Measurements from ENCODE around the gene MYL5. TPM values are rescaled to one million over a fixed set of nuclear protein-coding genes. Genes with fewer than 3 reads are reported as not detected.
A peak's percentile ranks its signal among the peaks of the same experiment; 100 is the strongest.

Gene MYL5
- polyA plus RNA-seq, 1 experiment = 24.4 TPM

- Histone ChIP-seq H3K4me3 (ENCODE audit: low read depth, low read length) (peak overlapping the region; percentile 50), H3K36me3 (ENCODE audit: control insufficient read depth, insufficient read depth, low read length) (no peaks in the 10 kb centered on the region; the same call in 1 of the 2 replicates), H3K27me3 (ENCODE audit: control insufficient read depth, insufficient read depth, low read length) (no peaks in the 10 kb centered on the region)
- CTCF ChIA-PET = no interaction called here
- TF ChIP-seq CTCF (IDR thresholded peaks at IDR 0.05; ENCODE audit: insufficient read depth, low read depth, low read length) = no peak
- no peak for DNase-seq (ENCODE audit: low read depth)
- POLR2A ChIA-PET = no interaction called here
These were observed 6.7 kb downstream of the MYL5 start for GRCh38 chr4:680928-681645.

DNA sequence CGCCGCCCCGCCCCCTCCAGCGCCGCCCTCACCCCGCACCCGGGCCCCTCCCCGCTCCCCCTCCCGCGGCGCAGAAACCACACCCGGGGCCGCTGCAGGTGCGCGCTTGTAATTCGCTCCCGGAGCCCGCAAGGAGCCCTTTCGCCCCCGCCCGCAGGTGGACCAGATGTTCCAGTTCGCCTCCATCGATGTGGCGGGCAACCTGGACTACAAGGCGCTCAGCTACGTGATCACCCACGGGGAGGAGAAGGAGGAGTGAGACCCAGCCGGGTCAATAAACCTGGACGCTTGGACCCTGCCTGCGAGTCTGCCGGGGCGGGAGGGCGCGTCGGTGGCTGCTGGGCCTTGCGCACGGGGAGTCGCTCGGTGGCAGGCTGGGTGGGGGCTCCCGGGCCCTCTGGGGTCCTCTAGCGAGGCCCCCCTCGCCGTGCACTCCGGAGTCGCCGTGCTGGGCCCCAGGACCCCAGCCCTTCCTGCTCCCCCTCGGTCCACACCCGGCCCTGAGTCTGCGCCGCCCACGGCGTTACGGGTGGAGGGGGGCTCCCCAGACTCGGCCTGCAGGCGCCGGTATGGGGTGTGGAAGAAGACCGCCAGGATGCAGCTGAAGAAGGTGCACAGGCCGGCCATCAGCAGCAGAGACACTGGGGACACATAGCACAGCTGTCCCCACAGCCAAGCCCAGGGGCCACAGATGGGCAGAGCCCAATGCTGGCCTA is 7.6 kb downstream of the MYL5 start:
- ChIA-PET POLR2A (no interaction called here), CTCF (no interaction called here)
- no peaks in the 10 kb centered on the region for H3K27me3 ChIP-seq (ENCODE audit: control insufficient read depth, insufficient read depth, low read length)
- no peaks in the 10 kb centered on the region for H3K36me3 ChIP-seq (ENCODE audit: control insufficient read depth, insufficient read depth, low read length)
- H3K4me3 ChIP-seq (ENCODE audit: low read depth, low read length) = peak overlapping the region; percentile 13; the same call in 1 of the 2 replicates
- DNase-seq (ENCODE audit: low read depth) = no peak
- TF ChIP-seq CTCF (IDR thresholded peaks at IDR 0.05; ENCODE audit: insufficient read depth, low read depth, low read length) = no peak

DNA sequence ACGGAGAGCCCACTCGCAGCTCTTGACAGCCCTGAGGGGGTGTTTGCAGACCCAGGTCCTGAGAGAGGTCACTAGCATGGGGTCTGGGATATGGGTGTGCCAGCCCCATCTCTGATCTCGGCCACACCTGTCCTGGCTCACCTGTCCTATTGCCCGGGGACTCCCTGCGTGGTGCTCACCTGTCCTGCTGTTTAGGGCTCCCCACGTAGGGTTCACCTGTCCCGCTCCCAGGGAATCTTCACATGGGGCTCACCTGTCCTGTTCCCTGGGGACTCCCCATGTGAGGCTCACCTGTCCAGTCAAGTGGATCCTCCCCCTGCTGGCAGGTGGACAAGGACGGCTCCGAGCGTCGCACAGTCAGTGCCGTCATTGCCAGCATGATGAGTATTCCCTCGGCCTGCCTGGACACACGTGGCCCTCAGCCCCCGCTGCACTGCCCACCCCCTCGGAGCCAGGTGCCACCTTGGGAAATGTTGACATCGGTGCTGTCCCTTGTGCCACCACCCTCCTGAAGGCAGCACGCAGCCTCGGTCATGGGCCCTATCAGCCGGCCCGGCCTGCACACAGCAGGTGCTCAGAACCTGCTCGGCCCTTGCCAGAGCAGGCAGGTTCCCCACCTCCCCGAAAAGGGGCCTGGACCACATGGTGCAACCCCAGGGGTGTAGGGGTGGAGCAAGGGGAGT is 8.3 kb downstream of the MYL5 start:
- H3K4me3 ChIP-seq (ENCODE audit: low read depth, low read length) = no peak overlapping the region
- no peak for TF ChIP-seq CTCF (IDR thresholded peaks at IDR 0.05; ENCODE audit: insufficient read depth, low read depth, low read length)
- ChIA-PET CTCF (interaction anchor here (2.4 kb wide), 1 partner anchor 59 kb away, joined by 9 read pairs; no protein-coding TSS in a partner anchor), POLR2A (no interaction called here)
- DNase-seq (ENCODE audit: low read depth) = no peak
- H3K27me3 ChIP-seq (ENCODE audit: control insufficient read depth, insufficient read depth, low read length) = no peaks in the 10 kb centered on the region
- H3K36me3 ChIP-seq (ENCODE audit: control insufficient read depth, insufficient read depth, low read length) = no peaks in the 10 kb centered on the region

DNA sequence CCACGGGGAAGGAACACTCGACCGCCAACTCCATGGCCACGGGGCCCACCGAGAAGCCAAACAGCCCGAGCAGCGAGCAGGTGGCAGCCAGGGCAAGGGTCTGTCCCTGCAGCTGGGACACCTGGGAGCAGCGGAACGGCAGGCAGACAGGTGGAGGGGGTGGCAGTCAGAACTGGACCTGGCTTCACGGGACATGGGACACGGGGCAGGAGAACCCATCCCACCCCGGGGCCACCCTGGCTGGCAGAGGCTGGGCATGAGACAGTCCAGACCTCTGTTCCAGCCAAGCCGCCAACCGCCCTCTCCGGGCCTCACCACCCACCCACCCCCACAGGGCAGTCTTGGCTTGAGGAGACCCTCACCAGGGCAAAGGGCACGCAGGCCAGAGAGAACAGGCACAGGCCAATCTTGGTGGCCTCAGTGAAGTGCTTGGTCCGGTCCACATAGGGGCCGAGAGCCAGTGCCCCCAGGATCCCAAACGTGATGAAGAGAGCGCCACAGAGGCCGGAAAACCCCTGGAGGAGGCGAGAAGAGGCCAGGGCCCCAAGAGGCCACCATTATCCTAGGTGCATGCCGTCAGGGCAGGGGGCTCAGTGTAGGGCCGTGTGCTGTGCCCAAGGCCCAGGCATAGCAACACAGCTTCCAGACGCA is 9.0 kb downstream of the MYL5 start:
- POLR2A ChIA-PET = no interaction called here
- no peak for DNase-seq (ENCODE audit: low read depth)
- H3K27me3 ChIP-seq (ENCODE audit: control insufficient read depth, insufficient read depth, low read length) = no peaks in the 10 kb centered on the region
- H3K4me3 ChIP-seq (ENCODE audit: low read depth, low read length) = no peak overlapping the region
- no peaks in the 10 kb centered on the region for H3K36me3 ChIP-seq (ENCODE audit: control insufficient read depth, insufficient read depth, low read length)
- CTCF ChIA-PET = interaction anchor here (1.3 to 2.8 kb wide), 6 partner anchors 9 to 97 kb away, joined by 3 to 22 read pairs (median 6); partner anchors contain the start of genes ATP5ME and MYL5
- TF ChIP-seq CTCF (IDR thresholded peaks at IDR 0.05; ENCODE audit: insufficient read depth, low read depth, low read length) = no peak

Data from BJ (cell line).